HepG2 (cell line): ENCODE measurements around the gene HTRA2. TPM values are rescaled to one million over a fixed set of nuclear protein-coding genes. Genes with fewer than 3 reads are reported as not detected.

Source experiments
- ATAC-seq: fragments of 200-7000 bp; cut with Tn5 transposase; 3 replicates; pipeline ENCODE4 v1.9.1; 2020; ENCODE audit warnings: mild to moderate bottlenecking, moderate library complexity
- BruUV-seq: library from RNA; stranded (reverse); fragments of 400-500 nt; replicated peaks from 2 replicates; lab custom pipeline; 2021; lab: Mats Ljungman, UMichigan
- CTCF ChIA-PET: fragments of 300-600 bp; formaldehyde crosslinking; extraction: SDS; loops from one replicate; lab custom pipeline; 2021; ENCODE audit warnings: low total read pairs, inconsistent platforms, low intra/inter-chr PET ratio; lab: Yijun Ruan, JAX
- POLR2A ChIA-PET: fragments of 350-600 bp; sonication (Branson Sonifier 250); formaldehyde crosslinking; loops from one replicate; lab custom pipeline; 2020; ENCODE audit warnings: antibody characterized with exemption, inconsistent platforms; lab: Yijun Ruan, JAX
- DNase-seq: peaks from one replicate; pipeline ENCODE4 v3.0.0-alpha.2; 2015; ENCODE audit warnings: low spot score
- FAIRE-seq: peaks from 3 replicates; lab custom pipeline; 2011; peaks lifted over from hg19 to GRCh38; lab: Jason Lieb, UNC
- H2AFZ ChIP-seq: one replicate; pipeline ENCODE4 v1.6.1; 2011; ENCODE audit warnings: low read length, inconsistent platforms
- H3K27ac ChIP-seq: fragments of 300-600 bp; 3 replicates; pipeline ENCODE4 v1.8.0; 2011; ENCODE audit warnings: mixed run types, mild to moderate bottlenecking, mixed read lengths, low read length, inconsistent platforms; ENCODE audit not compliant: insufficient read depth; ENCODE audit errors: extremely low read length
- H3K27me3 ChIP-seq, 2 experiments: fragments of 200-600 bp in 1 of 2; 2 replicates in 1 of 2; 3 replicates in 1 of 2; pipeline versions ENCODE4 v1.6.0 to v1.8.0; 2011; ENCODE audit warnings: low read length in 2 of 2, mild to moderate bottlenecking in 2 of 2, moderate library complexity in 2 of 2, inconsistent platforms in 1 of 2; ENCODE audit not compliant: insufficient read depth in 2 of 2, control insufficient read depth in 1 of 2
- H3K36me3 ChIP-seq, 2 experiments: fragments of 200-600 bp in 1 of 2; replicated peaks in 1 of 2; 2 replicates in 1 of 2; 3 replicates in 1 of 2; pipeline versions ENCODE4 v1.5.1 to v1.8.0; 2011; ENCODE audit warnings: low read length in 2 of 2, inconsistent platforms in 1 of 2; ENCODE audit not compliant: insufficient read depth in 2 of 2, control insufficient read depth in 1 of 2
- H3K4me1 ChIP-seq: 2 replicates; pipeline ENCODE4 v1.5.1; 2012; ENCODE audit warnings: low read length, inconsistent platforms; ENCODE audit not compliant: insufficient read depth
- H3K4me2 ChIP-seq: 2 replicates; pipeline ENCODE4 v1.6.0; 2011; ENCODE audit warnings: low read depth, low read length, inconsistent platforms
- H3K4me3 ChIP-seq, 3 experiments: fragments of 200-600 bp in 1 of 3; sonication (generic), shearing (Covaris generic) in 1 of 3; replicated peaks in 1 of 3; 2 replicates each; pipeline ENCODE4 v1.5.1; 2011 to 2016; ENCODE audit warnings: low read length in 3 of 3, inconsistent platforms in 2 of 3, low read depth in 2 of 3, mild to moderate bottlenecking in 2 of 3, control low read depth in 1 of 3, mixed read lengths in 1 of 3; ENCODE audit not compliant: insufficient read depth in 1 of 3
- H3K79me2 ChIP-seq: one replicate; pipeline ENCODE4 v1.6.1; 2011; ENCODE audit warnings: low read length, inconsistent platforms; ENCODE audit not compliant: insufficient read depth
- H3K9ac ChIP-seq: 2 replicates; pipeline ENCODE4 v1.6.0; 2011; ENCODE audit warnings: mild to moderate bottlenecking, low read depth, low read length, inconsistent platforms; ENCODE audit not compliant: insufficient read depth
- H3K9me3 ChIP-seq: 2 replicates; pipeline ENCODE4 v1.5.1; 2012; ENCODE audit warnings: mild to moderate bottlenecking, low read length
- H4K20me1 ChIP-seq: 2 replicates; pipeline ENCODE4 v1.6.0; 2011; ENCODE audit warnings: inconsistent platforms, mild to moderate bottlenecking, low read length, moderate library complexity; ENCODE audit not compliant: insufficient read depth
- KAT8 ChIP-seq: IDR thresholded peaks from 2 replicates; pipeline ENCODE4 v1.6.1; 2016; ENCODE audit warnings: missing genetic modification reagents, missing compliant biosample characterization
- KLF13 ChIP-seq: sonication (generic); formaldehyde crosslinking; IDR thresholded peaks from 2 replicates; pipeline ENCODE4 v1.4.0; 2020; ENCODE audit warnings: mild to moderate bottlenecking, missing genetic modification reagents
- RBFOX2 ChIP-seq: fragments of 200-400 bp; formaldehyde crosslinking; IDR thresholded peaks from 2 replicates; pipeline ENCODE4 v1.6.1; 2017; ENCODE audit warnings: low read depth, mild to moderate bottlenecking, low read length
- RBM22 ChIP-seq: fragments of 200-400 bp; formaldehyde crosslinking; optimal IDR thresholded peaks from 2 replicates; pipeline ENCODE3; 2017; ENCODE audit warnings: mild to moderate bottlenecking, low read length, moderate library complexity
- SCMH1 ChIP-seq: sonication (generic); formaldehyde crosslinking; IDR thresholded peaks from 2 replicates; pipeline ENCODE4 v1.9.0; 2021; ENCODE audit warnings: missing genetic modification reagents, mild to moderate bottlenecking, borderline replicate concordance
- ZMYM2 ChIP-seq: sonication (generic); formaldehyde crosslinking; IDR thresholded peaks from 2 replicates; pipeline ENCODE4 v1.8.0; 2022; ENCODE audit warnings: mild to moderate bottlenecking, missing genetic modification reagents
- ZNF260 ChIP-seq: sonication (generic); formaldehyde crosslinking; IDR thresholded peaks from 2 replicates; pipeline ENCODE4 v1.4.0; 2020; ENCODE audit warnings: missing genetic modification reagents, low read depth, mild to moderate bottlenecking, borderline replicate concordance
- ZSCAN20 ChIP-seq: sonication (generic); formaldehyde crosslinking; IDR thresholded peaks from 2 replicates; pipeline ENCODE4 v1.4.0; 2020; ENCODE audit warnings: missing genetic modification reagents, mild to moderate bottlenecking, borderline replicate concordance
- WGBS: methylation state at CpG from one replicate; pipeline ENCODE4 v1.1.6; 2017; ENCODE audit warnings: low lambda C conversion rate; 5-methylcytosine and 5-hydroxymethylcytosine counted together
- in situ Hi-C: cut with HindIII; loops from 2 replicates; pipeline ENCODE4 v1.10.0; 2017; ENCODE audit warnings: low pct_unique_long_range_greater_than_20kb; ENCODE audit not compliant: extremely low pct_ligation_motif_present
- intact Hi-C: fragments of 100-400 bp; cut with micrococcal nuclease; formaldehyde crosslinking; loops from one replicate; pipeline ENCODE4 v1.10.0; 2022; ENCODE audit not compliant: unreplicated experiment
- polyA plus RNA-seq, 8 experiments: library from polyadenylated mRNA; depleted of rRNA in 3 of 8; stranded (reverse) in 7 of 8; unstranded in 1 of 8; fragments of >200 nt; fragmentation: Illumina TruSeq in 4 of 8; extraction: Trizol in 4 of 8; gene quantifications; 2 replicates each; pipeline versions ENCODE4 v1.2.1 to v1.2.3, GENCODE V29; 2011 to 2016; ENCODE audit warnings: low read depth in 4 of 8, missing spikeins in 1 of 8, mixed read lengths in 1 of 8; ENCODE audit not compliant: insufficient read depth in 1 of 8
- total RNA-seq, 5 experiments: library from RNA; depleted of rRNA; stranded (reverse); fragments of >200 nt; fragmentation: Illumina TruSeq; extraction: Trizol; gene quantifications; 2 replicates each; pipeline ENCODE4 v1.2.3, GENCODE V29; 2016; ENCODE audit warnings: low read depth in 1 of 5
- TF ChIP-seq, protein P1 (sequence below): IDR thresholded peaks from 2 replicates; pipeline ENCODE4 v1.6.1; 2016; ENCODE audit warnings: control low read depth

HTRA2 gene
- total and polyA plus RNA-seq, 2 of the 13 experiments (the other 11 are each of a cell fraction or from before 2014, with no cell fraction given) = 47.7 to 50.3 TPM

DNA sequence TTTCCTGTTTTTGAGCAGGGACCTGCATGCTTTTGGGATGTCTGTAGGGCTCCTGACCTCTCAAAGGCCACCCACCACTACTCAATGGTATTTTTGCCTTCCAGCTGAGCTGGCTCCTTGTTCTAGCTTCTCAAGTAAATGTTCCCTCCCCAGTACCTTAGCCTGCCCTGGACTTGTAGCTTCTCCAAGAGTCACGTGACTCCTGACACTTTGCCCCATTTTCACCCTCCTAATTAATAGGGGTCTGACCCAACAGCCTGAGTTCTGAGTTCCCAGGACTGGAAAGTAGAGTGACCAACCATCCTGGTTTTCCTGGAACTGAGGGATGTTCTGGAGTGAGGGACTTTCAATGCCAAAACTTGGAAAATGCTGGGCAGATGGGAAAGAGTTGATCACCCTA, 34.3 kb upstream of the HTRA2 start:
- peaks cover 67% of the 10 kb centered on the region for H3K4me1 ChIP-seq
- TF ChIP-seq SCMH1 (no peak), ZNF260 (CRISPR knock-in tag) (no peak), ZSCAN20 (CRISPR knock-in tag) (no peak), ZMYM2 (CRISPR knock-in tag) (no peak), RBFOX2 (peak; percentile 39; the same call in 1 of the 2 replicates), KAT8 (CRISPR knock-in tag) (no peak), KLF13 (CRISPR knock-in tag) (no peak), RBM22 (peak; percentile 2)
- TF ChIP-seq, protein P1, sequence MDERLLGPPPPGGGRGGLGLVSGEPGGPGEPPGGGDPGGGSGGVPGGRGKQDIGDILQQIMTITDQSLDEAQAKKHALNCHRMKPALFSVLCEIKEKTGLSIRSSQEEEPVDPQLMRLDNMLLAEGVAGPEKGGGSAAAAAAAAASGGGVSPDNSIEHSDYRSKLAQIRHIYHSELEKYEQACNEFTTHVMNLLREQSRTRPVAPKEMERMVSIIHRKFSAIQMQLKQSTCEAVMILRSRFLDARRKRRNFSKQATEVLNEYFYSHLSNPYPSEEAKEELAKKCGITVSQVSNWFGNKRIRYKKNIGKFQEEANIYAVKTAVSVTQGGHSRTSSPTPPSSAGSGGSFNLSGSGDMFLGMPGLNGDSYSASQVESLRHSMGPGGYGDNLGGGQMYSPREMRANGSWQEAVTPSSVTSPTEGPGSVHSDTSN (CRISPR knock-in tag) = no peak
- TF ChIP-seq, all 625 proteins: peak for 2
- ChIA-PET POLR2A (interaction anchor here (0.9 to 16.5 kb wide), 4 partner anchors 11 to 37 kb away, joined by 3 to 795 read pairs (median 42); partner anchors contain the start of genes CCDC142, DQX1, MRPL53 and PCGF1), CTCF (no interaction called here)
- Histone ChIP-seq H2AFZ (no peak overlapping the region), H3K9ac (no peak overlapping the region), H3K27ac (peak overlapping the region; percentile 70), H3K9me3 (no peaks in the 10 kb centered on the region), H4K20me1 (no peaks in the 10 kb centered on the region), H3K27me3 (no peaks in the 10 kb centered on the region), H3K79me2 (peaks cover 3% of the 10 kb centered on the region), H3K4me2 (no peak overlapping the region), H3K4me3 (no peak overlapping the region), H3K36me3 (peaks cover 26 to 39% of the 10 kb centered on the region in 2 experiments)
- no TSS peak for BruUV-seq
- intact Hi-C loops = loop anchor here (10.0 kb wide), 1 partner anchor 1801 kb away; no protein-coding TSS in a partner anchor
- no peak for ATAC-seq
- no peak for FAIRE-seq
- in situ Hi-C loops = no loop called here
- no peak for DNase-seq
- 96% methylated on average over 1 of the region's 1 CpG for WGBS
